Activated T-helper 2 cell treated with anti-CD3 and anti-CD28 coated beads, Interferon-gamma antibody, Interleukin-2, Interleukin-4, amounts not matched to agents 10 μg/mL and 5 μg/mL and 100 μg/mL, durations not matched to agents 14 hours and 24 hours and 36 hours (primary cell): ENCODE measurements around the gene PRORP. TPM values are rescaled to one million over a fixed set of nuclear protein-coding genes. Genes with fewer than 3 reads are reported as not detected.
A peak's percentile ranks its signal among the peaks of the same experiment; 100 is the strongest.
"Not testable (repeated sequence)": the region's sequence is repeated elsewhere in the genome, so short reads cannot be mapped to it uniquely, and the experiment has no call there.

Source experiments
- DNase-seq: peaks from one replicate; pipeline ENCODE4 v3.0.0; 2021; ENCODE audit warnings: low spot score
- H3K27ac Mint-ChIP-seq: one replicate; pipeline ENCODE4 v1.8.0; 2021; ENCODE audit warnings: mixed read lengths
- H3K27me3 Mint-ChIP-seq: one replicate; pipeline ENCODE4 v1.8.0; 2021; ENCODE audit warnings: low read depth, mixed read lengths
- H3K36me3 Mint-ChIP-seq: one replicate; pipeline ENCODE4 v1.8.0; 2021; ENCODE audit warnings: low read depth, mixed read lengths
- H3K4me1 Mint-ChIP-seq: one replicate; pipeline ENCODE4 v1.8.0; 2021; ENCODE audit warnings: low read depth, mixed read lengths
- H3K4me3 Mint-ChIP-seq: one replicate; pipeline ENCODE4 v1.8.0; 2021; ENCODE audit warnings: low read depth, mild to moderate bottlenecking, moderate library complexity, mixed read lengths
- H3K9me3 Mint-ChIP-seq: one replicate; pipeline ENCODE4 v1.8.0; 2021; ENCODE audit warnings: mixed read lengths
- intact Hi-C: fragments of 100-400 bp; cut with micrococcal nuclease; formaldehyde crosslinking; loops from one replicate; pipeline ENCODE4 v1.15.1; 2023
- total RNA-seq: library from RNA; stranded (reverse); gene quantifications from 2 replicates; pipeline ENCODE4 v1.2.3, GENCODE V29; 2022

The PRORP gene
- total RNA-seq = 37.0 and 41.3 TPM in 2 replicates

DNA sequence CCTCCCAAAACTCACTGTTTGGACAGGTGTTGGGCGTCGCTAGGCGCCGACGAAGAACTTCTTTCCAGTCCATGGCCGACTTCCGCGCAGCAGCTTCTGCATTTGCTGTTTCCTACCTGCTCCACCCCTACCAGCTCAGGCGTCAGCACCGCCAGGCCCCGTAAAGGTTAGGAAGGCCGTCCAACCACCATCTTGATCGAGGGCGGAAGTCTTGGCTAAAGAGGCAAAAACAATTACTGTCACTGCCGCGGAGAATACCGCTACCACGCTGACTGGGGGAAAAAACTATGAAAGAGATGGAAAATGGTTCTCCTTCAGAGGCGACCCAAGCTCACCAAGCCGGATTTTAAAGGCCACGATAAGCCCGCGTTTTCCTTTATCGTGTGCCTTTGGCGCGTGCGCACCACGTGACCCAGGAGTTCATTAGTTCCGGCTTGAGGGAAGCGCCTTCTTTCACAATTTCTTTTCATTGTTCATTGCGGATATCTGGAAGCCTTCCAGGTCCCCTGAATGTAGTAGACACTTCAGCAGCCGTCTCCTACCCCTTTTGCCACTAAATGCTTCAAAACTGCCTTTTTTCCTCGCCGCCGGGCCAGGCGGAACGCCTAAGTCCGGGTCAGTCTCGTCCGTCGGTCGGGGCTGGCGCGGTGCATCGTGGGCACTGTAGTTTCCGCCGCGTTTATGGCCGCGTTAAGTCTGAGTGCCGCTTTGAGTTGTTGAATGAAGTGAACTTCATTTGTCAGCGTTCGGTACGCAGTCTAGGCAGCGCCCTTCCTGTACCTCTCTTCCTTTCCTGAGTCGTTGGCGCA, at the start of gene PRORP, which contains the start of gene PPP2R3C:
PRORP (plus strand) TSS at position 666 of the 809 bp plus-strand sequence. CDS start 694 bp downstream, outside the sequence.
PPP2R3C (minus strand) TSS at position 104 of the 809 bp plus-strand sequence; CDS start at position 73, 31 bp downstream.
- Mint-ChIP-seq H3K27ac (peak within 1 kb of the TSS; percentile 100), H3K9me3 (no peaks in the 10 kb centered on the region), H3K4me1 (peaks cover 41% of the 10 kb centered on the region), H3K36me3 (peaks cover 25% of the 10 kb centered on the region), H3K27me3 (no peaks in the 10 kb centered on the region), H3K4me3 (peak within 1 kb of the TSS; percentile 96)
- DNase-seq = peak; percentile 88
- intact Hi-C loops = loop anchor here (1.0 to 10.0 kb wide), 8 partner anchors 76 to 685 kb away; partner anchors contain the start of genes FAM177A1, NFKBIA, PSMA6 and RALGAPA1

DNA sequence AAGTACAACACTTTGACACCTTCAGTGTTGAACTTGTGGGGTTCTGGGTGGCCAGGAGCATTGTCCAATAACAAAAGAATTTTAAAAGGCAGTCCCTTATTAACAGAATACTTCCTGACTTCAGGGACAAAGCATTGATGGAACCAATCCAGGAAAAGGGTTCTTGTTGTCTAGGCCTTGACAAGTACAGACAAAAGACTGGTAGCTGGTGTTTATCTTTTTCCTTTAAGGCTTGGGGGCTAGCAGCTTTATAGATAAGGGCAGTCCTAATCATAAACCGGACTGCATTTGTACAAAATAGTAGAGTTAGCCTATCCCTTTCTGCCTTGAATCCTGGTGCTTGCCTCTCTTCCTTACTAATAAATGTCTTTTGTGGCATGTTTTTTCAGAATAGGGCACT, 48.9 kb upstream of the PRORP start:
- no peaks in the 10 kb centered on the region for H3K9me3 Mint-ChIP-seq
- peaks cover 41% of the 10 kb centered on the region for H3K36me3 Mint-ChIP-seq
- no peak overlapping the region for H3K4me3 Mint-ChIP-seq
- H3K27me3 Mint-ChIP-seq = no peaks in the 10 kb centered on the region
- DNase-seq = no peak
- H3K4me1 Mint-ChIP-seq = no peaks in the 10 kb centered on the region
- intact Hi-C loops = no loop called here
- H3K27ac Mint-ChIP-seq = no peak overlapping the region

DNA sequence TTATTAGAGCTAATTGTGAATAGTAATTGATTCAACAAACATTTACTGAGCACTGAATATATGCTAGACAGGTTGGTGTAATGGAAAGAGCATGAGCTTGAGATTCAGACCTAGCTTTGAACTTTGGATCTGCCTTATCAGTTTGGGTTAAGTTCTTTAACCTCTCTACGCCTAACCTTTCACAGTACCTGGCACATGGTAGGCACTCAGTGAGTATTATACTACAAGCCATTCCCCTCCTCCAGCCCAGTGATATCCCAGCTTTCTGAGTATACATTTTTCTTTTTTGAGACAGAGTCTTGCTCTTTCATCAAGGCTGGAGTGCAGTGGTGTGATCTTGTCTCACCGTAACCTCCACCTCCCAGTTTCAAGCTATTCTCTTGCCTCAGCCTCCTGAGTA, 44.3 kb upstream of the PRORP start:
- DNase-seq = no peak
- H3K9me3 Mint-ChIP-seq = no peaks in the 10 kb centered on the region
- no peaks in the 10 kb centered on the region for H3K4me1 Mint-ChIP-seq
- no peaks in the 10 kb centered on the region for H3K27me3 Mint-ChIP-seq
- H3K27ac Mint-ChIP-seq = no peak overlapping the region
- H3K36me3 Mint-ChIP-seq = peaks cover 36% of the 10 kb centered on the region
- intact Hi-C loops = no loop called here
- H3K4me3 Mint-ChIP-seq = no peak overlapping the region

DNA sequence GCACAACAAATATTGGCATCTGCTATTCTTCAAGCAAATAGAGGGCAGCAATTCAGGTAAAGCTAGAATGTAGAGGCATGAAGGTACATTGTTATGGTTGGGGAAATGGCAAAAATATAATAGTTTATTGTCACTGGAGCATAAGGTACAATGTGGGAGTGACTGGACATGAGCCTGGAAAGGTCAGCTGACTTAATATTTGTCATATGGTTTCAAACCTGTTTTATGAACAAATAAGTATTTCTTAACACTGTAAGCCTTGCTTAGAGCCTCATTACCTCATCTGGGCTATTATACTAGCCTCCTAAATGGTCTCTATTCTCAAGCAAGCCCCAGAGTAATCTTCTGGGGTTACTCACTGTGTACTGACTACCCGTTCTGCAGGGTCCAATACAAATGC, 42.6 kb upstream of the PRORP start:
- no peaks in the 10 kb centered on the region for H3K27me3 Mint-ChIP-seq
- H3K36me3 Mint-ChIP-seq = peaks cover 45% of the 10 kb centered on the region
- H3K27ac Mint-ChIP-seq = no peak overlapping the region
- no peaks in the 10 kb centered on the region for H3K9me3 Mint-ChIP-seq
- intact Hi-C loops = no loop called here
- DNase-seq = no peak
- H3K4me1 Mint-ChIP-seq = no peaks in the 10 kb centered on the region
- no peak overlapping the region for H3K4me3 Mint-ChIP-seq

DNA sequence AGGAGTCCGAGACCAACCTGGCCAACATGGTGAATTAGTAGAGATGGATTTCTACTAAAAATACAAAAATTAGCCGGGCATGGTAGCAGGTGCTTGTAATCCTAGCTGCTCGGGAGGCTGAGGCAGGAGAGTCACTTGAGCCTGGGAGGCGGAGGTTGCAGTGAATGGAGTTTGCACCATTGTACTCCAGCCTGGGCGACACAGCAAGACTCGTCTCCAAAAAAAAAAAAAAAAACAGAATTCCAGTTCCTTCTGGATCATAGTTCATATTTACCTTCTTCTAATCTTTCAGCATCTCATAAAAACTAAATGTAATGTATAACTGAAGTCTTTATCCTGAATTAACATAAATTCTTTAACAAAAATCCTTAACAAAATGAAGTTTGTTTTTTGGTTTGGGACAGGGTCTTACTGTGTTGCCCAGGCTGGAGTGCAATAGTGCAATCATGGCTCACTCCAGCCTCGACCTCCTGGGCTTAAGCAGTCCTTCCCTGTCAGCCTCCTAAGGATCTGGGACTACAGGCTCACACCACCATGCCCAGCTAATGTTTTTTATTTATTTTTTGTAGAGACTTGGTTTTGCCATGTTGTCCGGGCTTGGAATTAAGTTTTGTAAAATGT, 38.7 kb upstream of the PRORP start:
- Mint-ChIP-seq H3K36me3 (peaks cover 53% of the 10 kb centered on the region), H3K9me3 (no peaks in the 10 kb centered on the region)

DNA sequence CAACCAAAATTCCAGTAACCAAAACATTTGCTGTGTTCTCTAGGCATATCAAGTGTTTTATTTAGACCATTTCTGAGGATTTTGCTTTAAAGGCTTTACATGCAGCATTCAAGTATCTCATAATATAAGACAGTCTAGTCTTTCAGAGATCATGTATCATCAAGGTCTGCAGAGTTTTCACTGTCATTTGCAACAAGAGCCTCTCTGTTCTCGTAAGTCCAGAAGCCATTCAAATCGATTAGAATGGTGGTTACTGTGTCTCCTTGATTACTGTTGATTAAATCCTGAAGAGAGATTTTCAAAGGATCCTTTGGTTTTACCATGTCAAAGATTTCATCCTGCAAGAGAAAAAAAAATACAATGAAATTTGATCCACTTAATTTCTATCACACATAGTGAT, 36.9 kb upstream of the PRORP start:
- H3K36me3 Mint-ChIP-seq = peaks cover 46% of the 10 kb centered on the region

More for the DNA sequence above, 38.7 kb upstream of the PRORP start:
- H3K27ac Mint-ChIP-seq = no peak overlapping the region
- no peak overlapping the region for H3K4me3 Mint-ChIP-seq
- H3K4me1 Mint-ChIP-seq = no peaks in the 10 kb centered on the region
- intact Hi-C loops = no loop called here
- H3K27me3 Mint-ChIP-seq = no peaks in the 10 kb centered on the region
- no peak for DNase-seq

DNA sequence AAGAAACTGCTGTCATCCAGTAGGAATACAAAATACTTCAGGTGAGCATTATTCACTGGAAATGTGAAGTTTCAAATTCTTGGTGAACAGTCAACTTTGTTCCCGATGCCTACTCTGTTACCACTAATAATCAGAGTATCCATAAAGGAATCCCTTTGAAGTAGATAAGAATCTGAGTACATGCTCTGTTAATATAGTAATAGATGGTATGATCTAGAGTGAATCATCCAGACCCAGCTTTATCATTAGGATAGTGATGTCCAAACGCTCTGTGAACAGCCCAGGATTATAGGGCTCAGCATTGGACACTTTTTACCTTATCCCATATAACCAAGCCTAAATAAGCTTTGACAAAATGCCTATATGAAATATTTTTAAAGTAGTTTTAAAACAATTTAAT, 33.8 kb upstream of the PRORP start:
- Mint-ChIP-seq H3K9me3 (no peaks in the 10 kb centered on the region), H3K4me1 (no peaks in the 10 kb centered on the region), H3K27ac (no peak overlapping the region), H3K36me3 (peaks cover 46% of the 10 kb centered on the region), H3K27me3 (no peaks in the 10 kb centered on the region), H3K4me3 (no peak overlapping the region)
- no peak for DNase-seq
- intact Hi-C loops = no loop called here

More for the DNA sequence above, 36.9 kb upstream of the PRORP start:
- DNase-seq = no peak
- Mint-ChIP-seq H3K27me3 (no peaks in the 10 kb centered on the region), H3K27ac (no peak overlapping the region), H3K4me1 (no peaks in the 10 kb centered on the region), H3K9me3 (no peaks in the 10 kb centered on the region), H3K4me3 (no peak overlapping the region)
- intact Hi-C loops = no loop called here

DNA sequence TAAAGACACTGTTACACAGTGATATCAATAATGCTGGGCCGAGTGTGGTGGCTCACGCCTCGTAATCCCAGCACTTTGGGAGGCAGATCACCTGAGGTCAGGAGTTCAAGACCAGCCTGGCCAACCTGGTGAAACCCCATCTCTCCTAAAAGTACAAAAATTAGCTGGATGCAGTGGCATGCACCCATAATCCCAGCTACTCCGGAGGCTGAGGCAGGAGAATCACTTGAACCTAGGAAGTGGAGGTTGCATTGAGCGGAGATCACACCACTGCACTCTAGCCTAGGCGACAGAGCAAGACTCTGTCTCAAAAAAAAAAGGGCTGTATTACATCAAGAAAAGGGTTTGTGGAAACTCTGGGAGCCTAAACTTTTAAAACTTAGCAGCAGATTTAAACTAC, 27.7 kb upstream of the PRORP start:
- intact Hi-C loops, H3K9me3 Mint-ChIP-seq, H3K4me1 Mint-ChIP-seq, H3K27me3 Mint-ChIP-seq, DNase-seq, H3K4me3 Mint-ChIP-seq, H3K27ac Mint-ChIP-seq: not testable (repeated sequence)
- peaks cover 54% of the 10 kb centered on the region for H3K36me3 Mint-ChIP-seq

DNA sequence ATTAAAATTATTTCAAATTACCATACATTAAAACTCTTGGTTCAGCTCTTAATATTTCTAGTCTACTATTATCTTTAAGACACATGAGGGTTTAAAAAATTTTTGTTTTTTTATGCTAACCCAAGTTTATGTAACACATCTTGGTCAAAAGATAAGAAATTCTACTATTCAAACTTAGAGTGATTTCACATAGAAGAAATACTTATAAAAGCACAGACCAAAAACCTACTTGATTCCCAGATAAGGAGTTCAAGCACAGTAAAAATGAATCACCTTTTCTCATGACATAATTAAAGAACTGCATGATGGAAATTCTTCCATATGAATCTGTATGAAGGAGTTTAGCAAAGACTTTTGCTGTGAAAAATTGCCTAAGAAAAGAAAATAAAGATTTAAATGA, 14.5 kb upstream of the PRORP start:
- H3K4me1 Mint-ChIP-seq = peaks cover 9% of the 10 kb centered on the region
- DNase-seq = no peak
- intact Hi-C loops = no loop called here
- peaks cover 70% of the 10 kb centered on the region for H3K36me3 Mint-ChIP-seq
- no peaks in the 10 kb centered on the region for H3K27me3 Mint-ChIP-seq
- no peak overlapping the region for H3K27ac Mint-ChIP-seq
- no peak overlapping the region for H3K4me3 Mint-ChIP-seq
- no peaks in the 10 kb centered on the region for H3K9me3 Mint-ChIP-seq

DNA sequence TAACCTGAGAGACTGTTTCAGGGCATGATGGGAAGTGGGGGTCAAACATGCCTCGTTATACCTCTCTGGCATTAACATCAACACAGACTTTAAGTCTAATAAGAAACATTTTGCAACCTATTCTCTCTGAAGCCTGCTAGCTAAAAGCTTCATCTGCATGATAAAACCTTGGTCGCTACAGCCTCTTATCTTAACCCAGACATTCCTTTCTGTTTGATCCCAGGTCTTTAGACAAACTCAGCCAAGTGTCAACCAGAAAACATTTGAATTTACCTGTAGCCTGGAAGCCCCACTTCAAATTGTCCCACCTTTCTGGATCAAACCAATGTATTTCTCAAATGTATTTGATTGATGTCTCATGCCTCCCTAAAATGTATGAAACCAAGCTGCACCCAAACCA, 9.7 kb upstream of the PRORP start:
- no peak overlapping the region for H3K27ac Mint-ChIP-seq
- H3K27me3 Mint-ChIP-seq = no peaks in the 10 kb centered on the region
- peaks cover 75% of the 10 kb centered on the region for H3K36me3 Mint-ChIP-seq
- intact Hi-C loops = no loop called here
- H3K4me3 Mint-ChIP-seq = no peak overlapping the region
- no peaks in the 10 kb centered on the region for H3K9me3 Mint-ChIP-seq
- peaks cover 9% of the 10 kb centered on the region for H3K4me1 Mint-ChIP-seq
- no peak for DNase-seq

DNA sequence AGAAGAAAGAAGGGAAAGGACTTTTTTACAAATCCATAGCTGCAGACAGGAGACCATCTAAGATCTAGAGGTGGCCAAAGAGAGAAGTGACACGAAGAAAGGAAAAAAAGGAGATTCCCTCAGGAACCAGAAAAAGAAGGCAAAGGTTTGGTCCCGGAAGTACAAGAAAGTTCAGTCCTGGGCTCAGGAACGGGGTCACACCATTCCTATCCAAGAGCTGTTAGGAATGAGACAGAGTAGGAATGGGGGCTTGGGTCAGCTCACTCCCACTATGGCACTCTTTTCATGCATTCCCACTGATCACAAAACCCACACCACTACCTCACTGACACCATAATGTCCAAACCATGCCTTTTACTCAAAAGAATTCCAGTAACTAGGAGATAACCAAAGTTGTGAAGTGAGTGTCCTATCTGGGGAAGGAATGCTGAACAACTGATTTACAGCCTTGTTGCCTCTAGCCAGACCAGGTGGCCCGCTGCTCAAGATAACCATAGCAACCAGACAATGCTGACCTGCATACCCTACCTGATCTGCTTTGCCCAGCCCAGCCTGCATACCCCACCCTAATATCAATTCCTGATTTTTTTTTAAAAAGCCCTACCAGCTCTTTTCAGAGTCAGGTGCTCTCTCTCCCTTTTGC, 8.9 kb upstream of the PRORP start:
- H3K9me3 Mint-ChIP-seq = no peaks in the 10 kb centered on the region
- H3K36me3 Mint-ChIP-seq = peaks cover 70% of the 10 kb centered on the region
- H3K4me3 Mint-ChIP-seq = no peak overlapping the region
- no peak overlapping the region for H3K27ac Mint-ChIP-seq
- H3K4me1 Mint-ChIP-seq = peaks cover 10% of the 10 kb centered on the region
- DNase-seq = no peak
- intact Hi-C loops = no loop called here
- H3K27me3 Mint-ChIP-seq = no peaks in the 10 kb centered on the region

DNA sequence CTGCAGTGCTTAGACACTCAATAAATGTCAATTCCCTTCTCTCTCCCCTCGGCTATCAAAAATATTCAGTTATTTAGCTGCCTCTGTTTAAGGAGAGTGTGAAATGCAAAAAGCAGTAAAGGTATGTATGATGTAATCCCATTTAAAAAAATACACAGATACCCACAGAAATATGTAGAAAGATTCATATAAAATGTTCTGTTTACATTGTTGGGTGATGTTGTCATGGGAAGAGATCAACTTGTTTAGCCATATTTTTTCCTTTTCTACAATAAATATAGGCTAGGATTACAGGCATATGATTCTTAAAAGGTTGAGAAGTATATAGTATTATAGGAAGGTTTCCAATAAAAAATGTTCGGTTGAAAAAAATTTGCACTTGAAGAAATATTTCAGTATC, 8.3 kb upstream of the PRORP start:
- Mint-ChIP-seq H3K4me3 (no peak overlapping the region), H3K27me3 (no peaks in the 10 kb centered on the region), H3K9me3 (no peaks in the 10 kb centered on the region), H3K36me3 (peaks cover 70% of the 10 kb centered on the region), H3K4me1 (peaks cover 10% of the 10 kb centered on the region), H3K27ac (no peak overlapping the region)
- DNase-seq = no peak
- intact Hi-C loops = no loop called here

DNA sequence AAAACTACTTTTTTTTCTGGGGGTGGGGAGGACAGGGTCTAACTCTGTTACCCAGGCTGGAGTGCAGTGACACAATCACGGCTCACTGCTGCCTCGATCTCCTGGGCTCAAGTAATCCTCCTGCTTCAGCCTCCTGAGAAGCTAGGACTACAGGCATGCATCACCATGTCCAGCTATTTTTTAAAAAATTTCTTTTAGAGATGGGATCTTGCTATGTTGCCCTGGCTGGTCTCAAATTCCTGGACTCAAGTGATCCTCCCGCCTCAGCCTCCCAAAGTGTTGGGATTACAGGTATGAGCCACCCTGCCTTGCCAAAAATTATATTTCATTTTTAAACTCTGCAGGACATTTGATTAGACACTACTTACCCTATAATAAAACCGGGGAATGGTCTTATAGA, 6.1 kb upstream of the PRORP start:
- Mint-ChIP-seq H3K36me3 (peaks cover 60% of the 10 kb centered on the region), H3K4me1 (peaks cover 20% of the 10 kb centered on the region), H3K27ac (no peak overlapping the region), H3K4me3 (no peak overlapping the region), H3K9me3 (no peaks in the 10 kb centered on the region), H3K27me3 (no peaks in the 10 kb centered on the region)
- intact Hi-C loops = no loop called here
- no peak for DNase-seq
